ENCODE measurements around the gene TAGLN2. TPM values are rescaled to one million over a fixed set of nuclear protein-coding genes. Genes with fewer than 3 reads are reported as not detected.

The TAGLN2 gene
- total and polyA plus RNA-seq, 9 of the 15 experiments (the other 6 are each of a cell fraction or from before 2014, with no cell fraction given) = 192 to 683 (median 455) TPM

DNA sequence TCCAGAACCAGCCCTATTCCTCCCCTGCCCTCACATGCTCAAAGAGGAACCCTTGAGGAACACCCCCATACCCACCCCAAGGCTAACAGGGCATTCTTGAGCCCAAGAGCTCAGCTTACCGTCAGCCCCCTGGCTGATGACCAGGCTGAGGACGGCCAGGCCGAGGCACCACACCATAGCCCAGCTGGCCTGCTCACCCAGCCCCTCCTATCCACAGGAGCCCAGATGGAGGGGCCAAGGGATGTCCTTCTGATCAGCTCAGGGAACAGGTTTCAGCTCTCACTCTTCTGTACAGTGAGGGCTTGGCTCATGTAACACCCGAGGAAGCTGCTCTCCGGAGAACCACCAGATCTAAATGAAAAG is 18.0 kb upstream of the TAGLN2 start:
- TF ChIP-seq PCBP2 (IDR thresholded peaks at IDR 0.05; ENCODE audit: low read depth, low read length, poor library complexity, severe bottlenecking) (no peak), ESRRB (CRISPR knock-in tag; IDR thresholded peaks at IDR 0.05; ENCODE audit: borderline replicate concordance) (no peak), PHF21A (IDR thresholded peaks at IDR 0.05; ENCODE audit: borderline replicate concordance, low read depth) (no peak), ZNF551 (CRISPR knock-in tag; IDR thresholded peaks at IDR 0.05) (no peak), ZEB2 (IDR thresholded peaks at IDR 0.05) (no peak), ZC3H4 (CRISPR knock-in tag; IDR thresholded peaks at IDR 0.05; ENCODE audit: borderline replicate concordance) (no peak), NEUROD1 (IDR thresholded peaks at IDR 0.05; ENCODE audit: borderline replicate concordance, low read depth, low read length, partially characterized antibody) (no peak), SIRT6 (IDR thresholded peaks at IDR 0.05; ENCODE audit: low read depth, low read length) (no peak), COPS2 (conservative IDR thresholded peaks at IDR 0.05) (no peak)
- TF ChIP-seq, protein P1, sequence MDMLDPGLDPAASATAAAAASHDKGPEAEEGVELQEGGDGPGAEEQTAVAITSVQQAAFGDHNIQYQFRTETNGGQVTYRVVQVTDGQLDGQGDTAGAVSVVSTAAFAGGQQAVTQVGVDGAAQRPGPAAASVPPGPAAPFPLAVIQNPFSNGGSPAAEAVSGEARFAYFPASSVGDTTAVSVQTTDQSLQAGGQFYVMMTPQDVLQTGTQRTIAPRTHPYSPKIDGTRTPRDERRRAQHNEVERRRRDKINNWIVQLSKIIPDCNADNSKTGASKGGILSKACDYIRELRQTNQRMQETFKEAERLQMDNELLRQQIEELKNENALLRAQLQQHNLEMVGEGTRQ (CRISPR knock-in tag; IDR thresholded peaks at IDR 0.05) = no peak
- no peak for DNase-seq (ENCODE audit: extremely low read depth in 1 of 4, low spot score in 3 of 4)
- POLR2A ChIA-PET = interaction anchor here (2.4 kb wide), 1 partner anchor 14 kb away, joined by 7 read pairs; no protein-coding TSS in a partner anchor
- Histone ChIP-seq H4K20me1 (replicated peaks; ENCODE audit: control insufficient read depth, insufficient read depth, low read length) (0 out of 2 replicates have a peak, but pooled peaks cover 7% of the 10 kb centered on the region), H3K79me2 (ENCODE audit: control insufficient read depth, insufficient read depth, low read length) (no peaks in the 10 kb centered on the region), H2AFZ (ENCODE audit: low read depth, low read length) (no peak overlapping the region), H3K9me3 (replicated peaks; ENCODE audit: control insufficient read depth, insufficient read depth, low read depth, low read length) (no peaks in the 10 kb centered on the region), H3K4me1 (replicated peaks in 1 of 2; ENCODE audit: control insufficient read depth in 2 of 2, insufficient read depth in 2 of 2, low read length in 2 of 2) (peaks cover 3 to 13% of the 10 kb centered on the region in 2 experiments; a peak in 3 of 5 replicates), H3K27ac (ENCODE audit: extremely low read depth, low read depth, low read length) (no peak overlapping the region), H3K9ac (ENCODE audit: insufficient read depth in 1 of 2, low read depth in 2 of 2, low read length in 2 of 2) (no peak overlapping the region), H3K9me1 (ENCODE audit: control insufficient read depth, insufficient read depth, low read length) (no peaks in the 10 kb centered on the region), H3K27me3 (ENCODE audit: control insufficient read depth in 2 of 2, insufficient read depth in 2 of 2, low read length in 2 of 2) (peaks cover 2 to 46% of the 10 kb centered on the region in 2 experiments), H3K36me3 (ENCODE audit: control insufficient read depth, insufficient read depth, low read length) (no peaks in the 10 kb centered on the region), H3K4me3 (no peak overlapping the region), H3K4me2 (ENCODE audit: insufficient read depth, low read length) (no peak overlapping the region)
- no TSS peak for BruUV-seq (replicated peaks)
- no peak for ATAC-seq
- in situ Hi-C loops (cut with MboI) (no loop called here), intact Hi-C loops (cut with micrococcal nuclease) (no loop called here)
- CTCF ChIA-PET (ENCODE audit: low intra/inter-chr PET ratio) = no interaction called here
- WGBS (ENCODE audit: insufficient coverage, low coverage, missing lambda C conversion rate) = 19% methylated on average over 2 of the region's 5 CpGs
- no peak for FAIRE-seq
